ENCODE measurements around the gene IDUA.
A peak's percentile ranks its signal among the peaks of the same experiment; 100 is the strongest.
"Not testable (repeated sequence)": the region's sequence is repeated elsewhere in the genome, so short reads cannot be mapped to it uniquely, and the experiment has no call there.

Gene IDUA

GRCh38 chr4:996030-996996, 9.5 kb downstream of the IDUA start:
- ChIA-PET CTCF (no interaction called here), POLR2A (no interaction called here)
- H3K4me3 ChIP-seq (ENCODE audit: low read depth, low read length) = no peak overlapping the region
- TF ChIP-seq CTCF (IDR thresholded peaks at IDR 0.05; ENCODE audit: insufficient read depth, low read length, missing control alignments) = no peak
- DNase-seq (ENCODE audit: low read depth, low spot score) = no peak

DNA sequence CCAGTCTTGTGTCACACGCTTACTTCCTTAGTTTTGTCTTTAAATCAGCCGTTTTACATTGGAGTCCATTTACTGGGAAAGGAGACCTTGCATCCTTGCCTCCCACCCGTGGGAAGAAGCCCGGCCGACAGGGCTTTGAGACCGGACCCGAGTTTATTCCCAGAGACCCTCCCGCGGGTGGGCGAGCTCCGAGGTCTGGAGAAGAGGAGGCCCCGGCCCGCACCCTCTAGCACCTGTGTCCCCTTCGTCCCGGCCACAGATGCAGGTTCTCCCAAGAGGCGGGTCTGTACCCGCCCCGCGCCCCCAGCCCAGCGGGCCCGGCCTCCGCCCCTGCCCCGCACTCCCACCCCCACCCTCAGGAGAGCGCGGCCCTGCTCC, 10.1 kb downstream of the IDUA start:
- POLR2A ChIA-PET = no interaction called here
- CTCF ChIA-PET = no interaction called here
- no peak for TF ChIP-seq CTCF (IDR thresholded peaks at IDR 0.05; ENCODE audit: insufficient read depth, low read length, missing control alignments)
- H3K4me3 ChIP-seq (ENCODE audit: low read depth, low read length) = no peak overlapping the region
- no peak for DNase-seq (ENCODE audit: low read depth, low spot score)

DNA sequence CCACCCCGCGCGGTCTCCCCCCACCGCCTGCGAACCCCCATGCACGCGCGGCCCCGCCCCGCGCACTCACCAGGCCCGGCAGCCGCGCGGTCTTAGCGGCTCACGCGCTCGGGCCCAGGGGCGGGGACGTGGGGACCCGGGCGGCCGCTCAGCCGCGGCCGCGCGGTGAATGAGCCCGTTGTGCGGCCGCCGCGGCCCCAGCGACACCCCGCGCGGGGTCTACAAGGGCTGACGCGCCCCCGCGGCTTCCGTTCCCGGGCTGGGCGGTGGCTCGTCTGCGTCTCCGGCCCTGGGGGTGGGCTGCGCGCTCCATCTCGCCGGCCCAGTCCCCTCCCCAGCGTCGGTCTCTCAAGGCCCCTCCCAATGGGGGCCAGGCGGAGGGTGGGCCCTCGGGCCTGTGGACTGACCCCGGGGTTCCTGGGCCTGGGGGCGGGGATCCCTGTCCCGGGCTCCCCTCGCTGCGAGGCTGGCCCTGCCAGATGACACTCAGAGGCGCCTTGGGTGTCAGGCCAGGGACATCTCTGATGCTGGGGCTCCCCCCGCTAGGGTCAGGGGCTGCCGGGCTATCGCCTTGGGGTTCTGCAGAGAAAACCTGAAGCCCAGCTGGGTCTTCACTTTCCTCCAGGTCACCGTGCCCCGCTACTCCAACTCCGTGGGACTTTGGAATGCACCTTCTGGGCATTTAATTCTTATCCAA, 10.7 kb downstream of the IDUA start:
- DNase-seq (ENCODE audit: low read depth, low spot score) = no peak
- ChIA-PET CTCF (interaction anchor here (1.1 to 2.2 kb wide), 2 partner anchors 10 to 255 kb away, joined by 3 to 8 read pairs; partner anchors contain the start of gene IDUA), POLR2A (no interaction called here)
- TF ChIP-seq CTCF (IDR thresholded peaks at IDR 0.05; ENCODE audit: insufficient read depth, low read length, missing control alignments) = no peak
- H3K4me3 ChIP-seq (ENCODE audit: low read depth, low read length) = peak overlapping the region; percentile 12; the same call in 1 of the 2 replicates

DNA sequence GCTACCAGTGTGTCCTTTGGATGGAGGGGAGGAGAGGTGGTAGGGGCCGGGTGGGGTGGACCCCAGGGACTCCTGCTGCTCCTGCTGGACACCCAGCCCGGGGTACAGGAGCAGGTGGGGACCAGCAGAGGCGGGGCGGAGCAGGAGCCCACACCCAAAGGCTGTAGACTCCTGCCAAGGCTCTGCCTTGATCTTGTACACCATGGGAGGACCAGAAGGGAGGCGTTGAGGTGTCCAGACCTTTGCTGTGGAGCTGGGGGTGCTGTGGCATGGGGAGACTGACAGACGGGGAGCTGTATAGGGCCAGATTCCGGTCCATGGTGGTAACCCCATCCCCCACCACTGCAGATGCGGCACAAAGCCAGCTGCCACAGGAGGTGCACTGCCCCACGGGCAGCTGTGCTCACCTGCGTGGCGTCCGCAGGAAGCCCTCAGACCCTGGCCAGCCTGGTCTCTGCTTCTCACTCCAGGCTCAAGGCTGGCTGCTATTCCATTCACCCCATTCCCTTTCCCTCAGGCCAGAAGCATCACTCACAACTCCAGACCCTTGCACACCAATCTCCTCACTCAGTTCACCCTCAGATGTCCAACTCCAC, 11.3 kb downstream of the IDUA start:
- CTCF ChIA-PET = interaction anchor here (1.1 to 2.2 kb wide), 4 partner anchors 11 to 256 kb away, joined by 3 to 8 read pairs (median 4); partner anchors contain the start of gene IDUA
- POLR2A ChIA-PET = interaction anchor here (1.2 kb wide), 1 partner anchor 11 kb away, joined by 3 read pairs; the partner anchor contains the start of gene IDUA

GRCh38 chr4:999240-999863, 12.5 kb downstream of the IDUA start:
- CTCF ChIA-PET = interaction anchor here (1.1 to 2.2 kb wide), 3 partner anchors 10 to 27 kb away, joined by 3 to 8 read pairs (median 4); partner anchors contain the start of gene IDUA

More for the DNA sequence above, 11.3 kb downstream of the IDUA start:
- DNase-seq (ENCODE audit: low read depth, low spot score) = no peak
- no peak overlapping the region for H3K4me3 ChIP-seq (ENCODE audit: low read depth, low read length)
- TF ChIP-seq CTCF (IDR thresholded peaks at IDR 0.05; ENCODE audit: insufficient read depth, low read length, missing control alignments) = no peak

GRCh38 chr4:999882-1000425, 13.1 kb downstream of the IDUA start:
- DNase-seq (ENCODE audit: low read depth, low spot score) = no peak
- H3K4me3 ChIP-seq (ENCODE audit: low read depth, low read length) = no peak overlapping the region
- no peak for TF ChIP-seq CTCF (IDR thresholded peaks at IDR 0.05; ENCODE audit: insufficient read depth, low read length, missing control alignments)
- ChIA-PET POLR2A (no interaction called here), CTCF (no interaction called here)

More at GRCh38 chr4:999240-999863, 12.5 kb downstream of the IDUA start:
- not testable (repeated sequence) for H3K4me3 ChIP-seq (ENCODE audit: low read depth, low read length); DNase-seq (ENCODE audit: low read depth, low spot score)
- POLR2A ChIA-PET = interaction anchor here (1.2 kb wide), 1 partner anchor 12 kb away, joined by 3 read pairs; the partner anchor contains the start of gene IDUA
